GM18520 (cell line): ENCODE measurements around the gene CD34.
"Not testable (repeated sequence)": the region's sequence is repeated elsewhere in the genome, so short reads cannot be mapped to it uniquely, and the experiment has no call there.

Experiments used
- ATAC-seq: cut with Tn5 transposase; IDR thresholded peaks from one replicate; pipeline ENCODE4 v1.9.1; 2021; ENCODE audit not compliant: unreplicated experiment

The CD34 gene, protein sequence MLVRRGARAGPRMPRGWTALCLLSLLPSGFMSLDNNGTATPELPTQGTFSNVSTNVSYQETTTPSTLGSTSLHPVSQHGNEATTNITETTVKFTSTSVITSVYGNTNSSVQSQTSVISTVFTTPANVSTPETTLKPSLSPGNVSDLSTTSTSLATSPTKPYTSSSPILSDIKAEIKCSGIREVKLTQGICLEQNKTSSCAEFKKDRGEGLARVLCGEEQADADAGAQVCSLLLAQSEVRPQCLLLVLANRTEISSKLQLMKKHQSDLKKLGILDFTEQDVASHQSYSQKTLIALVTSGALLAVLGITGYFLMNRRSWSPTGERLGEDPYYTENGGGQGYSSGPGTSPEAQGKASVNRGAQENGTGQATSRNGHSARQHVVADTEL

DNA sequence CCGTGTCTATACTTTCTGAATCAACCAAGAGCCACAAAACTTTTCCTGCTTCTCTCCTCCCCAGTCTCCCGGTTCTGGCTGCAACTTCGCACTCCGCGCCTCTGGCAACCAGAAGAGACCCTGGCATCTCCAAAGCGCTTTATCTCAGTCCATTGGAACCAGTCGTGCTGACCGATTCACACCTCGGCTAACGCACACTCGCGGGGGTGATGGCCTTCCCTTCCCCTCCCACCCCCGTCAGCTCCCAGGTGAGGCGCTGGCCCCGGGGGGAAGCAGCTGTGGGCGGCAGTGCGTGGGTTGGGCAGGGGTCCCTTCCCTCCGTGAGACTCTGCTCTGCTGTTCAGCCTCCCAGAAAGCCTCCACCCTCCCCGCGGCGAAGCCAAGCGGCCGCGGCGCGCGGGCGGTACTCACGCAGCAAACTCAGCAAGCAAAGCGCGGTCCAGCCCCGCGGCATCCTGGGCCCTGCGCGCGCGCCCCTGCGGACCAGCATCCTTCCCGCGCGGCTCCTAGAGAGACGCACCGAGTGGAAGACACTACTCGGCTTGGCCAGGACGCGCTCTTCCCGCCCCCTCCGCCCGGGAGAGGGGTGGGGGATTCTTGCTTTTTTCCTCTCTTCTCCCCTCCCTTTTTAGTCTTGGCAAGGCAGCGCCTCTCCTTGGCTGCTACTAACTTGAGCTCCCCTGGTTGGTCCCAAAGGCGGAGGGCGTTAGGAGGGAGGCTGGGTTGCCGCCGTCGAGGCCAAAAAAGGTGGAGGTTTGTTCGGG is at the start of gene CD34:
Gene CD34, minus strand, starts transcription at position 535 of the 764 bp plus-strand sequence. Its CDS starts 45 bp downstream, at position 490.
- ATAC-seq, result no peak

DNA sequence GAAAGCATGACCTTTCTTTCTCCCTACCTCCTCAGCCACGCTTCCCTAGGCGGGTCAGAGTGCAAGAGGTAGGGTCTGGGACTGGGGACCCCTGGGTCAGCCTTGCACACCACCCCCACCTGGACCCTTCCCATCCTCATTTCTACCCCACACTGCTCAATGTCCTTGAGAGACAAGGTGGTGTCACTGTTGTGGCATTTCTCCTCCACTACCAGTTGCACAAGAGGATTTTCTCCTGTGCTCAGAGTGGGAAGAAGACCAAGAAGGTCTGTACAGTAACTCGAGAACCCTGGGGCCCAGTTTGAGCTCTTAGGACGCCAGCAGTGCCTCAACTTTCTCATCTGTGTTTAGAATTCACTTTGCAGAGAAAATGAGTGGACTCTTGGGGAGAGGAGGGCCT is 49.4 kb upstream of the CD34 start:
- ATAC-seq, result no peak

DNA sequence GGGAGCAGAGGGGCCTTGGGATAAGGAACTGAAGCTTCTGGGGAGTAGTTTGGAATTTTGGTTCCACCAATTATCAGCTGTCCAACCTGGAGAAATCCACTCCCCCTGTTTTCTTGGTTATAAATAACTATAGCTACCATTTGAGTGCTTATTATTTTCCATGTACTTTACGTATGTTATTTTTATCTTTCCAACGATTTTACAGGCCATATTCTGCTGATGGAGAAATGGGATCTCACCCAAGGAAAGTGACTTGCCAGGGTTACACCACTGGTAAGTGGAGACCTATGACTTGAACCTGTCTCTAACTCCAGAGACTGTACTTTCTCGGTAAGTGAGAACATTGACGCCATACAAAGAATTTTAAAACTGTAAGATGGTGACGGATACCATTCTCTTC is 49.0 kb upstream of the CD34 start:
- no peak for ATAC-seq

DNA sequence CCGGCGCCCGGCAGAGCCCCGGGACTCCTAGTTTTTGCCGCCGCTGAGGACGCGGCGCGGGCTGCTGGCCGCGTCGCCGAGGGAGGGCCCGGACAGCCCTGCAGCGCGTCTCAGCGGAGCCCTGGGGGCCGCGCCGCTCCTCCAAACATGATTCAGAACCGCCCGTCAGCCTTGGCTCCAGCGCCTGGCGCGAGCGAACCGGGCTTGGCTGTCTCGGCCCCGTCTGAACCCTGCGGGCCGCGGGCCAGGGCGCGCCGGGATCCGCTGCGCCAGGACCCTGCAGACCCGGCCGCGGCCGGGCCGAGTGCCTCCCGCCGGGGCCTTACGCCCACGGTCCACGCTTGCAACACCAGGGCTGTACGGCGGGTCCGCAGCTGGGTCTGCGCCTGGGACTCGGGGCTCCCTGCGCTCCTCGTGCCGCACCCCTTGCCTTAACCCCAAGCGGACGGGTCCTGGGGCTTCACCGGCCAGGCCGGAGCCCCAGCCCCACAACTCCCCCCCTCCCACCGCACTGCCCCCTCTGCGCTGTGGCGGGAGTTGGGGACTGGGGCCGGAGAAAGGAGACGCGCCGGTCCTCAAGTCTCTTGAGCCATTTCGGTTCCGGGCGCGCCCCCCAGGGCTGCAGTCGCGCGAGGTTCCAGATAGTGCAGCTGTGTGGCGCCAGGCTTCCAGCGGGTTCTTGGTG is 48.4 kb upstream of the CD34 start:
- ATAC-seq, result no peak

DNA sequence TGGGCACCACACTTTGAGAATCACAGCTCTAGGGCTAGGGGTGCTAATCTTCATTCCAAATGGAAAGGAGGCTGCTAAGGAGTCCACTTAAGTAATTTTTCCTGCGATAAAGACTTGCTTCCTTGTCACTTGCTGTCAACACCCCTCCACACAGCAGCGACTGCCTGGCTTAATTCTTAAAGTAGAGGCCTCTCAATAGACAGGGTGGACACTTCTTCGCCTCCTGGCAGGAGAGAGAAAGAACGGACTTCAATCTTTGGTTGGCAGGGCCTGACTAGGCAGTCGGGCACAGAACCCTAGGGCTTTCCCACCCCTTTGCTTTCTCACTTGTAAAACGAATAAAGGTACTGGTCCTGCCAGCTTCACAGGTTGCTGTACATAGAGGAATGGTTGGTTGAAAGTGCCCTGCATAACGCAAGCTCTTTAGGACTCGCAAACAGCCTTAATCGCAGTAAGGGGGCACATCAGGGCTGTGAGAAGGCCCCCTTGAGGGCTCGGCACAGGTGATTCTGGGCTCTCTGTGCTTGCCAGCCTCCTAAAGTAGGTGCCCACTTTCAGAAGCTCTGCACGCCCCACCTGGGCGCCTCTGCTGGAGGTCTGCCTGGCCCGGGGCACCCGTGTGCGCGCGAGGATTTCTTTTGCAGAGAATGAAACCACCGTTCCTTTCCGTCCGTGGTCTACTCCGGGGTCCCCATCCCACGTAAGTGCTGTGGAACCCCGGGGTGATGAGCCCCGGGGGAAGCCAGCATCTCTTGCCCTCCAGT is 47.6 kb upstream of the CD34 start:
- no peak for ATAC-seq

DNA sequence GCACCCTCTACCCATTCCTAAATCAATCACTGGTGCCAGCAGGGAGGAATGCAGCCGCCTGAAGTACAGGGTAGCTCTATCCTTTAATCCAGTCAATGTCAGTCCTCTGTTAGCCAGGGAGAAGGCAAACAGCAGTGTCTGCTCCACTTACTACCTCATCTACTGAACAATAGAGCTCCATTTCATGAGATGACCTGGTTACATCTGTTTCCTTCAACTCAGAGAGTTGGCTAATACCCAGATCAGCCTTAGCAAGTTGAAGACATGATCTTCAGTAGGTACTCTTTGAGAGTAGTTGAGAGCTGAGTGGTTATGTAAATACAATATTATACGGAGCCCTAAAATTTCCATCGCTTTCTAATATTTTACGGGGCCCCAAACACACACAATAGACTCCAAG is 46.1 kb upstream of the CD34 start:
- ATAC-seq, result no peak

DNA sequence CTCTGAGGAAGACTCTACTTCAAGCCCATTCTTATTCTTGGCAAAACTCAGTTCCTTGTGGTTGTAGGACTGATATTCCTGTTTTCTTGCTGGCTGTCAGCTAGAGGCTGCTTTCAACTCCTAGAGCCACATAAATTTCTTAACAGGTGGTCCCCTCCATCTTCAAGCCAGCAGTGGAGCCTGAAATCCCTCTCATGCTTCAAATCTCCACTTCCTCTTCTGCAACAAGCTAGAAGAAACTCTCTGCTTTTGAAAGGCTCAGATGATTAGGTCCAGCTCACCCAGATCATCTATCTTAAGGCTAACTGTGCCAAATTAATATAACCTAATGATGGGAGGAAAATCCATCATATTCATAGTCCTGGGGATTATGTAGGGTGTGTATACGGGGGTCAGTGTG is 43.2 kb upstream of the CD34 start:
- ATAC-seq, result no peak

DNA sequence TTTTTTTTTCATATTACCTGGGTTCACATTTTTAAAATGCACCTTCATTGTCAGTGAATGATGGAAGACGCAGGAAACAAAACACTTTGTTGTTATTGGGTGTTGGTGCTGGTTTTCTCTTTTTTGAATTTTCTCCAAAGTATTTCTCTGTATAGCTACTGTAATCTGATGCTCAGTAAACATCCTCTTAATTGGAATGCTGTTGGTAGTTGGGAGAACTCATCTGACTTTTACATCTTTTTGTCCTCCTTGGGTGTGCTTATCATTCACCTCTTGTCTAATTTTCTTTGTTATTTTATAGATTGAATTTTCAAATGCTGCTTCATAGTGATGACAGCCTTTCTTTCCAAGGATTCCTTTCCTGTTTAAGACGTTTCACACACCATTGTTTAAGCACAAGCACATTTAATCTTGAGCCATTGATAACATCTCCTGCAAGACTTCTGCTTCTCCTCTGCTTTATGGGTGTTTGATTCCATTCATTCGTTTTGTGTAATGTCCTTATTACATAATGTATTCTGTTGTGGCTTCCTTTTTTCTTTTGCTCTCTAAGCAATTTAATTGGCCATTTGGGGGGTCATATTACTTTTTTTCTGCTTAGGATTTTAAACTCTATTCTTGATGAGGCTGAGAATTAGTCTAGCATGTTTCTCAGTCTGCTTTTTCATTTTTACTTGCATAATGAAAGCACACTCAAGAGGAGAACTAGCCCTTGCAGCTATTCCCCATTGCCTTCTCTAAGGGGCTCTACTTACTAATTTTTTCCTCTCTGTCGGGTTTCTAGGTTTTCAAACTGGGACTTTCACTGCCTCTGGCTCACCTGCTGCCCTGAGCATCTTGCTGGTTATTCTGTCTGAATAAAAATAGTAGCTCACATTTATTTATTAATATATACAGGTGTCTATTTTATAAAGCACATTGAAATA is 42.0 kb upstream of the CD34 start:
- ATAC-seq, result no peak

DNA sequence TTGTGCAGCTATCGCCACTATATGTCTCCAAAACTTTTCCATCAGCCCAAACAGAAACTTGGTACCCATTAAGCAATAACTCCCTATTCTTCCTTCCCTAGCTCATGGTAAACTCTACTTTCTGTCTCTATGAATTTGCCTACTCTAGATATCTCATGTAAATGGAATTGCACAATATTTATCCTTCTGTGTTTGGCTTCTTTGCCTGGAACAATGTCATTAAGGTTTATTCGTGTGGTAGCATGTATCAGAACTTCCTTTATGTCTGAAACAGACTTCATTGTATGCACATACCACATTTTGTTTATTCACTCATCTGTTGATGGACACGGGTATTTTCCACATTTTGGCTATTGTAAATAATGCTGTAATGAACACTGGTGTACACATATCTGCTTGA is 40.7 kb upstream of the CD34 start:
- ATAC-seq, result no peak

DNA sequence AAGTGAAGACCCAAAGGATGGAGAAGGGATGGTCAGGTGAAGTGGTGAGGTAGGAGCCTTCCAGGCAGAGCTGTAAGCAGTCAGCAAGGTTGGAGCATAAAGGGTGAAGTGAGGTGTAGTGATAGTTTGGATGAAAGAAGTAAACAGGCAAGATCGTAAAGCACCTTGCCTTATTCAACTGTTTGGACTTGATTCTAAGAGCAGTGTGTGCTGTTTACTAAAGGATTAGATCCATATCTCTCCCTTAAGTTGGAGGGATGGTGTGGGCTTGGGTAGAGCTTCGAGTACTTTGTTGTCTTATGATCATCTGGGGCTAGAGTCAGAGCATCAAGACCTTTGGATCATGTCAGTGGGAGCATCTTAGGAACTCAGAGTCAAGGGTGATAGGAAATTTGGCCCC is 39.8 kb upstream of the CD34 start:
- no peak for ATAC-seq

DNA sequence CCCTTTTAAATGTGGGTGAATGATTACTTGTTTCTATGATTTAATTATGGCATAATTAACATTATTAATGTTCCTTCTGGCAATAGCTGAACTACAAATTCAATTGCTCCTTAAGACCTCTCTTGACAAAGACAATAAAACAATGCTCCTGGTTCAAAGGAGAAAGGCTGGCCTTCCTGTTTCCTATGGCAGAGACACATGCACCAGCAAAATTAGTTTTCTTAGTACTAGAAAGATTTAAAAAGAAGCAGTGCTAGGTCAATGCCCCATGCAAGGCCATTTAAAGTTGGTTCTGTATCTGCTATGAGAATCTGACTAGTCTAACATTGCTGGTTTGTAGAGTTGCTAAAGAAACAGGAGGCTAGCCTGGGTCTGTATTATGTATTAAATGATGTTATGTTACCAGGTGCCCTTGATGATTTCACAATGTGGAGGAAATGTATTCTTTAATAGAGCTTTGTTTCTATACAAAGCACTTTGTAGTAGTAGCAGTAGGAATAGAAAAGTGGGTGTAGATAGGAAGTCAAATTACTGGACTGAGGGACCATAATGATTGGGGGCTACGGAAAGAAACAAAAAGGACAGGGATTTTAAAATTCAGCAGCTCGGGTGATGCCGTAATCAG is 38.8 kb upstream of the CD34 start:
- no peak for ATAC-seq

DNA sequence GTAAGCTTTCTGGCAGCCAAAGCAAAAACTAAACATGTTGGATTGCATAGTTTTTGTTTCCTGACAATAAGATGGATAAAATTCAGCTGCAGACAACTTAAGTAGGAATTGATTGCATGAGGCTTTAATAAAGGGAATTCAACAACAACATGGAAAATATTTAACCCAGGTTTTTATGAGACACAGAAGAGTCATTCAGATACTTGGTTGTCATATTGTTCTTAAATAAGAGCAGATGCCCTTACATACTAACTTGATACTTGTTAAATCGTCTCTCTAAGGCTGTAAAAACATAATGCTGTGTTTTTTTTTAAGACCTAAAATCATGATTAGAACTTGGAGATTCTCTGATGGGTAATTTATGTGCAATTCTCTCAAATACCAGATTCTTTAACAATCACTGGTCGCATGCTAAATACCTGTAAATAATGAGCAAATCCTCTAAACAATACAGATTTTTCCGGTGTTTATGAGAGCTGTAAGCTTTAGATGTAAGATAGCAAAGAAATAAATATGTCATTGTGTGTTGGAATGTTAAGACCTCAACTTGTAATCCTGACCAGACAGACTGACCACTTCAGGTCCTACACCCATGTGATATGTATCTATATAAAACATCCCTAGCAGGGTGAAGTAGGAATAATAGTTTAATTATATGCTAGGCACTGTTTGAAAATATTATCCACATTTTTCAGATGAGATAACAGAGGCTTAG is 37.8 kb upstream of the CD34 start:
- ATAC-seq, result no peak

DNA sequence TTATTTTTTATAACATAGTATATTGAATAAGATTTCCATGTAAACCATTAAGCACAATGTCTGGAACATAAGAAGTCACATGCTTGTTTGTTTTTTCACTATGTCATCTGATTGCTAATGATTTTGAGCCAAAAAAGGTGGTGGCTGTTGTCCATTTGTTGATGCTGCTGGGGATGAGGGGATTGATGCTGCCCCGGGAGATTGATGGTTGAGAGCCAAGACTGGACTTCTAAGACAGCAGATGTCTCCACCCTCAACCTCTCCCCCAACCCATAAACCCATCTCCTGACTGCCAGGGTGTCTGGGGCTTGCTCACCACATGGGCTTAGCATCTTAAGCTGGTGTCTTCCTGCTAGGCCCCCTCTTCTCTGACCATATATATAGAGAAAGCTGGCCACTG is 35.8 kb upstream of the CD34 start:
- ATAC-seq, result no peak

DNA sequence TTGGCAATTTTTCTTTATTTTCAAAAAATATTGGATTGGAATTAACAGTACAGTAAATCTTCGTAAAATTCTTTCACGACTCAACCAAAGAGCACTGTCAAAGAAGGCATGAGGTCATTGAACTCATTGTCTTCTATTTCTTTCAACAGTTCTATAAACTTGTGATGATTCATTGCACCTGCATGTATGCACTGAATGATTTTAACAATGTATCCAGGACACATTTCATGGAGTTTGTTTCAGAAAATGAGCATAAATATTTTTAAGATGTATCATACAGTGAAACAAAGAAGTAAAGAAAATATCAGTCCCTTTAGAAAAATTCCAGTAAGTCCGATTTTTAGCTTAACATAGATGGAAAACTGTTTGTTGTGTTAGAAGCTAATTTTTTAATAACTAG is 33.6 kb upstream of the CD34 start:
- ATAC-seq, result no peak

DNA sequence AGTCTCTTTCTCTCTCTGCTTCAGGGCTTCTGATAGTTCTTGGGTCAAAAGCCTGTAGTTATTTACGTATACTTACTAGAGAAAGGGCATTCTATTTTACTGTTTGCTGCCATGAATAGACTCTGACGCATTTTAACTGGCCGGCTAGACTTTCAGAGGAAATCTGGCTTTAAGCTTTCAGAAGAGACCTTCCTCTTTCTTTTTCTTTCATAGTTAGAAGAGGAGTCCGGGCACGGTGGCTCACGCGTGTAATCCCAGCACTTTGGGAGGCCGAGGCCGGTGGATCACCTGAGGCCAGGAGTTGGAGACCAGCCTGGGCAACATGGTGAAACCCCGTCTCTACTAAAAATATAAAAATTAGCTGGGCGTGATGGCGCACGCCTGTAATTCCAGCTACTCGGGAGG is 31.4 kb upstream of the CD34 start:
- not testable (repeated sequence) for ATAC-seq

DNA sequence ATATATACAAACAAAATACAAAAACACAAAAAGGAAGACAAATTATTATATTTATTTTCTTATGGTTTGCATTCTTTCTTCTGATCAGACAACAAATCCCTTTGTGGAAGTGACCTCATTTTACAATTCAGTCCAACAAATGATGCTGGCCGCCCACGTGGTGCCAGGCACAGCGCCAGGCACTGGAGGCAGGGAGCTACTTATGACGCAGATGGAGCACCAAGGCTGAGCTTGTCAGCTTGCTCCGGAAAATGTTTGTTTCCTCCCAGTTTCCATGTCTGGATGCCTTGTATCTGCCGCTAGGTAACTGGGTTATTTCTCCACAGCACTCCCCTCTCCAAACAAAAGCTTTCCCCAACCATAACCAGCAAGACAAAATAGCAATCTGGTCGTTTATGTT is 30.7 kb upstream of the CD34 start:
- ATAC-seq, result no peak

DNA sequence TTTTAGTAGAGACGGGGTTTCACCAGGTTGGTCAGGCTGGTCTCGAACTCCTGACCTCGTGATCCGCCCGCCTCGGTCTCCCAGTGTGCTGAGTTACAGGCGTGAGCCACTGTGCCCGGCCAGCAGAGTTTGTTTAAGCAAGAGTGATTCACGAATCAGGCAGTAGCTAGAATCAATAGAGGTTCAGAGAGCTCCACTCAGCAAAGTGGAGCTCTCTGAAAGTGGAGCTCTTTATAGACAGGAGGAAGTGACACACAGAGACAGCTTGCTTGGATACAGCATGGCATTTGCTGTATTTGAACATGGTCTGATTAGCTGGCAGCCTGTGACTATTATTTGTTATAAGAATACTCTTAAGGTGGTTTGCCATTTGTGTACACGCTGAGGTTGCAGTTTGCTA is 27.1 kb upstream of the CD34 start:
- ATAC-seq, result no peak

DNA sequence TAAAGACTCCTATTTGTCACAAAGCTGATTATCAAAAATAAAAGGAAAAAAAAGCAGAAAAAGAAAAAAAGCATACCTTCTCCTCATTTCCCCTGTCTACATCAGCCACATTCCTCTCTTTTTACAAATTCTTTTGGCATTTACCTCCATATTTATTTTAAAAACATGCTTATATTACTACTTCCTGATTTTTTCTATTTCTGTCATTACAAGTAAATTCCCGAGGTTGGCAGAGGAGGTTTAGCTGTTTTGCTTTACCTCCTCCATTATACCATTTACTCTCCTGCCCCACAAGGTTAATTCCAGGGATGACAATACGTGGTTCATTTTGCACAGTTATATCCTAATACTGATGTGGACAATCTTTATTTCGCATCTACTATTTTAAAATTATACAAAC is 26.3 kb upstream of the CD34 start:
- no peak for ATAC-seq

DNA sequence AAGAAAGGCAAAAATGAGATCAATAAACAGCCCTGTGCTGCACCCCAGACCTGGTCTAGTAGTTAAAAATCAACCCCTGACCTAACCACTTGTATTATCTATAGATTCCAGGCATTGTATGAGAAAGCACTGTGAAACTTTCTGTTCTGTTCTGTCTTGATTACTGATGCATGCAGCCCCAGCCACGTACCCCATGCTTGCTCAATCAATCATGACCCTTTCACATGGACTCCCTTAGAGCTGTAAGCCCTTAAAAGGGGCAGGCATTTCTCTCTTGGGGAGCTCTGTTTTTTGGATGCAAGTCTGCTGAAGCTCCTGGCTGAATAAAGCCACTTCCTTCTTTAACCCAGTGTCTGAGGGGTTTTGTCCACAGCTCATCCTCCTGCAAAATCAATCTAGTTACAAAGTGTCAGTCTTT is 24.2 kb upstream of the CD34 start:
- ATAC-seq, result peak; percentile 82
